Neuronal stem cell (in vitro differentiated cells): Measurements from ENCODE around the gene SHOC2.

Experiments
- DNase-seq: peaks from one replicate; pipeline ENCODE4 v3.0.0-alpha.2; 2013; ENCODE audit warnings: low spot score
- H2AFZ ChIP-seq: one replicate; pipeline ENCODE4 v1.6.1; 2013; ENCODE audit warnings: mild to moderate bottlenecking, low read length, inconsistent platforms
- H2AK5ac ChIP-seq: 2 replicates; pipeline ENCODE4 v1.6.1; 2013; ENCODE audit warnings: low read depth, mild to moderate bottlenecking, inconsistent platforms, low read length, moderate library complexity, mixed read lengths
- H2BK120ac ChIP-seq: 2 replicates; pipeline ENCODE4 v1.6.1; 2013; ENCODE audit warnings: low read depth, mild to moderate bottlenecking, inconsistent platforms, low read length, moderate library complexity, mixed read lengths
- H2BK12ac ChIP-seq: one replicate; pipeline ENCODE4 v1.6.1; 2013; ENCODE audit warnings: low read length, inconsistent platforms
- H2BK15ac ChIP-seq: 2 replicates; pipeline ENCODE4 v1.6.1; 2013; ENCODE audit warnings: mild to moderate bottlenecking, low read length, inconsistent platforms, mixed read lengths
- H2BK5ac ChIP-seq: one replicate; pipeline ENCODE4 v1.6.1; 2013; ENCODE audit warnings: inconsistent platforms, mild to moderate bottlenecking, low read length, moderate library complexity
- H3K14ac ChIP-seq: one replicate; pipeline ENCODE4 v1.6.1; 2013; ENCODE audit warnings: low read length, inconsistent platforms
- H3K18ac ChIP-seq: 2 replicates; pipeline ENCODE4 v1.6.1; 2013; ENCODE audit warnings: low read length, inconsistent platforms
- H3K23ac ChIP-seq: 2 replicates; pipeline ENCODE4 v1.6.1; 2013; ENCODE audit warnings: low read depth, mild to moderate bottlenecking, mixed read lengths, low read length, inconsistent platforms; ENCODE audit not compliant: poor library complexity
- H3K27ac ChIP-seq: replicated peaks from 3 replicates; pipeline ENCODE4 v1.5.1; 2013; ENCODE audit warnings: low read length, inconsistent platforms
- H3K27me3 ChIP-seq, 3 experiments: 2 replicates each; pipeline ENCODE4 v1.6.1; 2013; ENCODE audit warnings: low read length in 3 of 3, mild to moderate bottlenecking in 2 of 3, inconsistent platforms in 1 of 3, low read depth in 1 of 3, mixed read lengths in 1 of 3, moderate library complexity in 1 of 3; ENCODE audit not compliant: control insufficient read depth in 3 of 3, insufficient read depth in 3 of 3
- H3K36me3 ChIP-seq, 2 donors: replicated peaks in 1 of 2; 2 replicates each; pipeline ENCODE4 v1.6.1; 2013; ENCODE audit warnings: low read length in 2 of 2; ENCODE audit not compliant: control insufficient read depth in 2 of 2, insufficient read depth in 2 of 2
- H3K4ac ChIP-seq: 2 replicates; pipeline ENCODE4 v1.6.1; 2013; ENCODE audit warnings: inconsistent platforms, mild to moderate bottlenecking, low read length, moderate library complexity
- H3K4me1 ChIP-seq, 2 donors: 1 replicate in 1 of 2; 2 replicates in 1 of 2; pipeline ENCODE4 v1.6.1; 2013; ENCODE audit warnings: low read length in 2 of 2, low read depth in 1 of 2; ENCODE audit not compliant: control insufficient read depth in 2 of 2, insufficient read depth in 1 of 2
- H3K4me2 ChIP-seq: one replicate; pipeline ENCODE4 v1.6.1; 2013; ENCODE audit warnings: mild to moderate bottlenecking, low read length, inconsistent platforms; ENCODE audit not compliant: insufficient read depth, poor library complexity, severe bottlenecking
- H3K4me3 ChIP-seq, 2 donors: 2 replicates each; pipeline ENCODE4 v1.5.1; 2013; ENCODE audit warnings: low read length in 2 of 2, mild to moderate bottlenecking in 2 of 2, inconsistent platforms in 1 of 2, moderate library complexity in 1 of 2
- H3K79me1 ChIP-seq: one replicate; pipeline ENCODE4 v1.6.1; 2013; ENCODE audit warnings: low read depth, mild to moderate bottlenecking, inconsistent platforms, low read length, moderate library complexity
- H3K9ac ChIP-seq: one replicate; pipeline ENCODE4 v1.6.1; 2013; ENCODE audit warnings: mild to moderate bottlenecking, low read depth, low read length, inconsistent platforms; ENCODE audit not compliant: poor library complexity
- H3K9me3 ChIP-seq, 2 donors: replicated peaks in 1 of 2; 2 replicates each; pipeline versions ENCODE3 to v1.6.1; 2013; ENCODE audit warnings: low read length in 2 of 2, mild to moderate bottlenecking in 2 of 2, inconsistent platforms in 1 of 2, low read depth in 1 of 2, mixed read lengths in 1 of 2, moderate library complexity in 1 of 2; ENCODE audit not compliant: control insufficient read depth in 2 of 2, insufficient read depth in 1 of 2
- H4K8ac ChIP-seq: one replicate; pipeline ENCODE4 v1.6.1; 2013; ENCODE audit warnings: low read depth, mild to moderate bottlenecking, inconsistent platforms, low read length, moderate library complexity
- H4K91ac ChIP-seq: one replicate; pipeline ENCODE4 v1.6.1; 2013; ENCODE audit warnings: low read length, low read depth, mild to moderate bottlenecking, inconsistent platforms; ENCODE audit not compliant: poor library complexity
- WGBS, 2 donors: extraction: QIAGEN DNeasy Blood & Tissue Kit; methylation state at CpG; one replicate each; pipeline ENCODE4 v1.1.7; 2013; ENCODE audit warnings: missing lambda C conversion rate in 2 of 2, mixed read lengths in 1 of 2; ENCODE audit not compliant: insufficient read length in 2 of 2, insufficient replicate concordance in 1 of 2; ENCODE audit errors: extremely low coverage in 2 of 2; 5-methylcytosine and 5-hydroxymethylcytosine counted together

Gene SHOC2

DNA sequence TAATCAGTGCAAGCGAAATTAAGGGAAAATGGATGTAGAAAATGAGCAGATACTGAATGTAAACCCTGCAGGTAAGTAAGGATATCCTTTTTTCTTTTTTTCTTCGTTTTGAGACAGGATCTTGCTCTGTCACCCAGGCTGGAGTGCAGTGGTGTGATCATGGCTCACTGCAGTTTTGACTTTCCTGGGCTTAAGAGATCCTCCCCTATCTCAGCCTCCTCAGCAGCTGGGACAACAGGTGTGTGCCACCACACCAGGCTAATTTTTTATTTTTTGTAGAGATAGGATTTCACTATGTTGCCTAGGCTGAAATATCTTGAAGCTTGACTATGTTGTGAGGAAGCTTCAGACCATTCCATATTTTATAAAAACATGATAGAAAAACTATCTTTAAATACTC is 43.4 kb upstream of the SHOC2 start:
- H3K27ac ChIP-seq, result no peak overlapping the region
- no peak overlapping the region for H2BK5ac ChIP-seq
- no peak overlapping the region for H3K23ac ChIP-seq
- H3K14ac ChIP-seq, result no peak overlapping the region
- no peak overlapping the region for H4K91ac ChIP-seq
- no peak overlapping the region for H3K4ac ChIP-seq
- H3K27me3 ChIP-seq, result no peaks in the 10 kb centered on the region
- H3K4me2 ChIP-seq, result no peak overlapping the region
- H2BK12ac ChIP-seq, result no peak overlapping the region
- WGBS, 2 donors, result no CpG with 5 or more reads among the region's 2 CpGs
- H2AFZ ChIP-seq, result no peak overlapping the region
- no peak for DNase-seq
- H3K4me1 ChIP-seq, result peaks cover 3 to 9% of the 10 kb centered on the region in 2 donors
- no peak overlapping the region for H2BK15ac ChIP-seq
- H3K36me3 ChIP-seq, result peaks cover 4 to 52% of the 10 kb centered on the region in 2 donors
- no peak overlapping the region for H3K9ac ChIP-seq
- H2BK120ac ChIP-seq, result no peak overlapping the region
- no peak overlapping the region for H4K8ac ChIP-seq
- no peak overlapping the region for H3K18ac ChIP-seq
- no peaks in the 10 kb centered on the region for H3K79me1 ChIP-seq
- no peak overlapping the region for H2AK5ac ChIP-seq
- H3K4me3 ChIP-seq, result no peak overlapping the region
- no peaks in the 10 kb centered on the region for H3K9me3 ChIP-seq

DNA sequence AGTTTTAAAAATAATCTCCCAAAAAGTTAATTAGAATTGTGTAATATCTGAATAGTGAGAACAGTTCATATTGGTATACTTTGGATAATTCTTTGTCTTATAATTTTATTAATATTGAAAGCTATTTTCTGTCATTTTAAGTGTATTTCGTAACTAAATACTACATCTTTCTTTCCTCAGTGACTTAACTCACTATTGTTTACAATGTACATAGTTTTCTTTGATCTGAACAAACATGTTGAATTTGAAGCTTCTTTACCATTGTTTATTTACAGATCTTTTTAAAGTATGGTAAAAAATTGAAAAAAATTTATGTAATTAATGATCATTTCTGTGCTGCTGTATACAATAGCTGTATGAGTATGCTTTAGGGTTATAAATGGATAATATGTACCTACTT is 42.6 kb upstream of the SHOC2 start:
- no peak overlapping the region for H3K27ac ChIP-seq
- H3K79me1 ChIP-seq, result no peaks in the 10 kb centered on the region
- no peak overlapping the region for H2BK12ac ChIP-seq
- no peak overlapping the region for H3K4me3 ChIP-seq
- H2BK5ac ChIP-seq, result no peak overlapping the region
- H3K14ac ChIP-seq, result no peak overlapping the region
- WGBS, 2 donors, result no CpG with 5 or more reads among the region's 1 CpG
- no peak overlapping the region for H3K23ac ChIP-seq
- H3K27me3 ChIP-seq, result no peaks in the 10 kb centered on the region
- H2BK15ac ChIP-seq, result no peak overlapping the region
- DNase-seq, result no peak
- H2BK120ac ChIP-seq, result no peak overlapping the region
- peaks cover 4 to 60% of the 10 kb centered on the region in 2 donors for H3K36me3 ChIP-seq
- no peak overlapping the region for H3K18ac ChIP-seq
- peaks cover 0 to 5% of the 10 kb centered on the region in 2 donors for H3K4me1 ChIP-seq
- no peak overlapping the region for H2AFZ ChIP-seq
- no peak overlapping the region for H3K9ac ChIP-seq
- no peak overlapping the region for H3K4me2 ChIP-seq
- H4K8ac ChIP-seq, result no peak overlapping the region
- no peaks in the 10 kb centered on the region for H3K9me3 ChIP-seq
- no peak overlapping the region for H4K91ac ChIP-seq
- no peak overlapping the region for H3K4ac ChIP-seq
- no peak overlapping the region for H2AK5ac ChIP-seq

DNA sequence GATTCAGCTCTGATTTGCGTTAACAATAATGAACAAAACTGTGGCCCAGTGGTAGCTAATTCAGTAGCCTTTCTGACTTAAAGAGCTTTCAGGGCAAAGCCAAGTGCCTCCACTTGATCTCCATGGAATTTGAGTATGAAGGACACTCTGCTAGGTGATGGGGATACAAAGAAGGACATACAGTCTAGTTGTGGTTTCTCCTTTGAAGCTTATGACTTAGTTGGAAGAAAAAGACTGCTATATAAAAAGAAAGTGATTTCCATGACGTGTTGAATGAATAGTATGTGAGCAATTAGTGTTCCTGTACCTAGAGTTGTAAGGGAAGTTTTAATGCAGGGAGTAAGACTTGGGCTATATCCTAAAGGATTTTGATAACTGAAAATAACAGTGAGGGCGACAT is 39.4 kb upstream of the SHOC2 start:
- Histone ChIP-seq H3K36me3 (peaks cover 5 to 92% of the 10 kb centered on the region in 2 donors), H2AFZ (no peak overlapping the region), H3K23ac (no peak overlapping the region), H3K4me3 (no peak overlapping the region), H3K14ac (no peak overlapping the region), H3K9me3 (no peaks in the 10 kb centered on the region), H3K18ac (no peak overlapping the region), H2BK120ac (no peak overlapping the region), H3K27ac (no peak overlapping the region), H3K4ac (no peak overlapping the region), H3K4me1 (no peaks in the 10 kb centered on the region), H2BK5ac (no peak overlapping the region), H3K79me1 (no peaks in the 10 kb centered on the region), H4K8ac (no peak overlapping the region), H2BK12ac (no peak overlapping the region), H2AK5ac (no peak overlapping the region), H2BK15ac (no peak overlapping the region), H3K4me2 (no peak overlapping the region), H3K9ac (no peak overlapping the region), H4K91ac (no peak overlapping the region), H3K27me3 (no peaks in the 10 kb centered on the region)
- WGBS, 2 donors, result no CpG with 5 or more reads among the region's 3 CpGs
- no peak for DNase-seq

DNA sequence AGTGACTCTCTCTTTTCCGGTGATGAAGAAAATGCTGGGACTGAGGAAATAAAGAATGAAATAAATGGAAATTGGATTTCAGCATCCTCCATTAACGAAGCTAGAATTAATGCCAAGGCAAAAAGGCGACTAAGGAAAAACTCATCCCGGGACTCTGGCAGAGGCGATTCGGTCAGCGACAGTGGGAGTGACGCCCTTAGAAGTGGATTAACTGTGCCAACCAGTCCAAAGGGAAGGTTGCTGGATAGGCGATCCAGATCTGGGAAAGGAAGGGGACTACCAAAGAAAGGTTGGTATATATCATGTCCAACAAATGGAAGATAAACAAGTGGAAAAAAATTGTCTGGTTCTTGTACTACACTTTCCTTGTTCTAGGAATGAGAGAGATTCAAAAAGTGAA is 38.2 kb upstream of the SHOC2 start:
- H2AK5ac ChIP-seq, result no peak overlapping the region
- H3K4me1 ChIP-seq, result no peaks in the 10 kb centered on the region
- H2BK15ac ChIP-seq, result no peak overlapping the region
- H4K91ac ChIP-seq, result no peak overlapping the region
- no peak overlapping the region for H2BK12ac ChIP-seq
- no peak overlapping the region for H4K8ac ChIP-seq
- H3K9ac ChIP-seq, result no peak overlapping the region
- no peak overlapping the region for H3K4me2 ChIP-seq
- H3K36me3 ChIP-seq, result peaks cover 3 to 98% of the 10 kb centered on the region in 2 donors
- H3K4ac ChIP-seq, result no peak overlapping the region
- H3K27ac ChIP-seq, result no peak overlapping the region
- no peak overlapping the region for H3K23ac ChIP-seq
- no peaks in the 10 kb centered on the region for H3K9me3 ChIP-seq
- no peaks in the 10 kb centered on the region for H3K79me1 ChIP-seq
- H3K14ac ChIP-seq, result no peak overlapping the region
- no peak overlapping the region for H2AFZ ChIP-seq
- no peak overlapping the region for H3K4me3 ChIP-seq
- H2BK5ac ChIP-seq, result no peak overlapping the region
- DNase-seq, result no peak
- no CpG with 5 or more reads among the region's 9 CpGs for WGBS, 2 donors
- H2BK120ac ChIP-seq, result no peak overlapping the region
- H3K27me3 ChIP-seq, result no peaks in the 10 kb centered on the region
- H3K18ac ChIP-seq, result no peak overlapping the region
